ENCODE data around the gene DENND1A.

The DENND1A gene

GRCh38 chr9:123689701-123690428 is 240.1 kb downstream of the DENND1A start:
- Histone ChIP-seq H3F3A (ENCODE audit: insufficient read depth) (no peaks in the 10 kb centered on the region), H2AFZ (ENCODE audit: low read depth, low read length, severe bottlenecking) (no peak overlapping the region), H3K4me3 (ENCODE audit: insufficient read depth, low read length, poor library complexity, severe bottlenecking) (no peak overlapping the region), H3K79me2 (ENCODE audit: insufficient read depth, low read length) (no peaks in the 10 kb centered on the region), H3K9me3 (ENCODE audit: insufficient read depth, low read length) (no peaks in the 10 kb centered on the region), H3K36me3 (ENCODE audit: low read length) (no peaks in the 10 kb centered on the region), H3K27me3 (ENCODE audit: low read length) (no peaks in the 10 kb centered on the region), H3K9me2 (replicated peaks; ENCODE audit: insufficient read depth, low read length) (no peaks in the 10 kb centered on the region), H3K9ac (ENCODE audit: low read length) (no peak overlapping the region), H3K27ac (ENCODE audit: low read depth, low read length) (no peak overlapping the region), H4K20me1 (ENCODE audit: low read depth, low read length) (no peaks in the 10 kb centered on the region), H3K4me2 (ENCODE audit: low read depth, low read length, poor library complexity, severe bottlenecking) (no peak overlapping the region)
- no peak for TF ChIP-seq CTCF (IDR thresholded peaks at IDR 0.05; ENCODE audit: insufficient read depth, low read length, poor library complexity, severe bottlenecking)
- no peak for TF ChIP-seq EZH2phosphoT487 (conservative IDR thresholded peaks at IDR 0.05; ENCODE audit: low read length)

GRCh38 chr9:123687246-123687751 is 242.6 kb downstream of the DENND1A start:
- H3K9me3 ChIP-seq (ENCODE audit: insufficient read depth, low read length), result no peaks in the 10 kb centered on the region
- no peak overlapping the region for H3K27ac ChIP-seq (ENCODE audit: low read depth, low read length)
- H3K27me3 ChIP-seq (ENCODE audit: low read length), result no peaks in the 10 kb centered on the region
- H4K20me1 ChIP-seq (ENCODE audit: low read depth, low read length), result no peaks in the 10 kb centered on the region
- no peak overlapping the region for H2AFZ ChIP-seq (ENCODE audit: low read depth, low read length, severe bottlenecking)
- H3K4me3 ChIP-seq (ENCODE audit: insufficient read depth, low read length, poor library complexity, severe bottlenecking), result no peak overlapping the region
- no peaks in the 10 kb centered on the region for H3K36me3 ChIP-seq (ENCODE audit: low read length)
- no peak overlapping the region for H3K4me2 ChIP-seq (ENCODE audit: low read depth, low read length, poor library complexity, severe bottlenecking)
- no peaks in the 10 kb centered on the region for H3F3A ChIP-seq (ENCODE audit: insufficient read depth)
- no peak overlapping the region for H3K9ac ChIP-seq (ENCODE audit: low read length)
- no peaks in the 10 kb centered on the region for H3K9me2 ChIP-seq (replicated peaks; ENCODE audit: insufficient read depth, low read length)
- TF ChIP-seq EZH2phosphoT487 (conservative IDR thresholded peaks at IDR 0.05; ENCODE audit: low read length), result no peak
- TF ChIP-seq CTCF (IDR thresholded peaks at IDR 0.05; ENCODE audit: insufficient read depth, low read length, poor library complexity, severe bottlenecking), result no peak
- H3K79me2 ChIP-seq (ENCODE audit: insufficient read depth, low read length), result no peaks in the 10 kb centered on the region

GRCh38 chr9:123686829-123687192 is 243.1 kb downstream of the DENND1A start:
- Histone ChIP-seq H3K36me3 (ENCODE audit: low read length) (no peaks in the 10 kb centered on the region), H3K4me2 (ENCODE audit: low read depth, low read length, poor library complexity, severe bottlenecking) (no peak overlapping the region), H3K9ac (ENCODE audit: low read length) (no peak overlapping the region)

More at GRCh38 chr9:123686829-123687192, 243.1 kb downstream of the DENND1A start:
- Histone ChIP-seq H4K20me1 (ENCODE audit: low read depth, low read length) (no peaks in the 10 kb centered on the region), H3K27ac (ENCODE audit: low read depth, low read length) (no peak overlapping the region), H3K79me2 (ENCODE audit: insufficient read depth, low read length) (no peaks in the 10 kb centered on the region), H3K27me3 (ENCODE audit: low read length) (no peaks in the 10 kb centered on the region), H2AFZ (ENCODE audit: low read depth, low read length, severe bottlenecking) (no peak overlapping the region), H3K9me2 (replicated peaks; ENCODE audit: insufficient read depth, low read length) (no peaks in the 10 kb centered on the region), H3F3A (ENCODE audit: insufficient read depth) (no peaks in the 10 kb centered on the region), H3K9me3 (ENCODE audit: insufficient read depth, low read length) (no peaks in the 10 kb centered on the region), H3K4me3 (ENCODE audit: insufficient read depth, low read length, poor library complexity, severe bottlenecking) (no peak overlapping the region)
- TF ChIP-seq EZH2phosphoT487 (conservative IDR thresholded peaks at IDR 0.05; ENCODE audit: low read length) (no peak), CTCF (IDR thresholded peaks at IDR 0.05; ENCODE audit: insufficient read depth, low read length, poor library complexity, severe bottlenecking) (no peak)

Data from SU-DHL-6 (cell line).